B cell (primary cell): ENCODE data around the gene NBEA. TPM values are rescaled to one million over a fixed set of nuclear protein-coding genes. Genes with fewer than 3 reads are reported as not detected.
"Not testable (repeated sequence)": the region's sequence is repeated elsewhere in the genome, so short reads cannot be mapped to it uniquely, and the experiment has no call there.

Experiments
- ATAC-seq: fragments of 200-7000 bp; cut with Tn5 transposase; one replicate; pipeline ENCODE4 v1.10.0; 2021; ENCODE audit warnings: low read depth, mild to moderate bottlenecking, moderate number of reproducible peaks, moderate library complexity
- CTCF ChIA-PET: fragments of 350-600 bp; sonication (Branson Sonifier 250); formaldehyde crosslinking; loops from one replicate; lab custom pipeline; 2021; ENCODE audit warnings: antibody characterized with exemption, inconsistent platforms; lab: Charles Lee
- POLR2A ChIA-PET: fragments of 350-600 bp; sonication (Branson Sonifier 250); formaldehyde crosslinking; loops from one replicate; lab custom pipeline; 2021; ENCODE audit warnings: antibody characterized with exemption; lab: Charles Lee
- DNase-seq: peaks from one replicate; pipeline ENCODE4 v3.0.0; 2013
- H2AFZ ChIP-seq: 2 replicates; pipeline ENCODE4 v1.6.1; 2012; ENCODE audit warnings: mild to moderate bottlenecking, low read depth, low read length; ENCODE audit not compliant: insufficient read depth, poor library complexity, severe bottlenecking
- H3K27ac ChIP-seq, 2 donors: 1 replicate in 1 of 2; 2 replicates in 1 of 2; pipeline ENCODE4 v1.5.1; 2012 to 2013; ENCODE audit warnings: low read length in 2 of 2, mild to moderate bottlenecking in 2 of 2, moderate library complexity in 1 of 2
- H3K27me3 ChIP-seq, 4 experiments: fragments of 200-600 bp in 1 of 4; sonication (generic) in 1 of 4; replicated peaks in 1 of 4; 1 replicate in 2 of 4; 2 replicates in 2 of 4; pipeline versions ENCODE4 v1.6.1 to v1.7.0; 2013 to 2016; ENCODE audit warnings: low read length in 3 of 4, mild to moderate bottlenecking in 2 of 4, mixed read lengths in 1 of 4, moderate library complexity in 1 of 4; ENCODE audit not compliant: insufficient read depth in 4 of 4, control insufficient read depth in 3 of 4; ENCODE audit errors: control extremely low read depth in 1 of 4
- H3K36me3 ChIP-seq, 2 experiments: replicated peaks in 1 of 2; 1 replicate in 1 of 2; 2 replicates in 1 of 2; pipeline versions ENCODE4 v1.6.1 to v1.7.1; 2013; ENCODE audit warnings: low read length in 1 of 2; ENCODE audit not compliant: insufficient read depth in 2 of 2, control insufficient read depth in 1 of 2; ENCODE audit errors: control extremely low read depth in 1 of 2, extremely low read depth in 1 of 2
- H3K4me1 ChIP-seq, 2 donors: fragments of 200-600 bp in 1 of 2; sonication (generic) in 1 of 2; 1 replicate in 1 of 2; 2 replicates in 1 of 2; pipeline versions ENCODE4 v1.5.1 to v1.6.1; 2013 to 2017; ENCODE audit warnings: low read length in 2 of 2; ENCODE audit not compliant: control insufficient read depth in 2 of 2, insufficient read depth in 2 of 2
- H3K4me2 ChIP-seq: replicated peaks from 2 replicates; pipeline ENCODE3; 2012; ENCODE audit warnings: mild to moderate bottlenecking, low read depth, low read length; ENCODE audit not compliant: poor library complexity, severe bottlenecking
- H3K4me3 ChIP-seq, 5 experiments: fragments of 200-600 bp in 1 of 5; sonication (generic) in 1 of 5; 1 replicate in 3 of 5; 2 replicates in 2 of 5; pipeline versions ENCODE4 v1.5.1 to v1.7.0; 2011 to 2016; ENCODE audit warnings: low read length in 4 of 5, mild to moderate bottlenecking in 4 of 5, low read depth in 2 of 5, control low read depth in 1 of 5, moderate library complexity in 1 of 5; ENCODE audit not compliant: insufficient read depth in 1 of 5; ENCODE audit errors: control extremely low read depth in 1 of 5, extremely low read depth in 1 of 5
- H3K79me2 ChIP-seq: fragments of 200-600 bp; sonication (generic); one replicate; pipeline ENCODE4 v1.6.0; 2016; ENCODE audit warnings: low read length; ENCODE audit not compliant: control insufficient read depth, insufficient read depth
- H3K9ac ChIP-seq: fragments of 200-600 bp; sonication (generic); 2 replicates; pipeline ENCODE4 v1.6.1; 2017; ENCODE audit warnings: mild to moderate bottlenecking, low read length, moderate library complexity
- H3K9me3 ChIP-seq, 3 donors: one replicate each; pipeline versions ENCODE4 v1.6.1 to v1.7.1; 2013; ENCODE audit warnings: low read length in 2 of 3; ENCODE audit not compliant: control insufficient read depth in 2 of 3, insufficient read depth in 1 of 3; ENCODE audit errors: control extremely low read depth in 1 of 3
- H4K20me1 ChIP-seq: 2 replicates; pipeline ENCODE4 v1.6.0; 2012; ENCODE audit warnings: mild to moderate bottlenecking, low read length; ENCODE audit not compliant: insufficient read depth, control insufficient read depth, poor library complexity, severe bottlenecking
- H3K27ac Mint-ChIP-seq: one replicate; pipeline ENCODE4 v1.8.0; 2021; ENCODE audit warnings: mixed read lengths
- H3K27me3 Mint-ChIP-seq: one replicate; pipeline ENCODE4 v1.8.0; 2021; ENCODE audit warnings: mixed read lengths
- H3K4me1 Mint-ChIP-seq: one replicate; pipeline ENCODE4 v1.8.0; 2021; ENCODE audit warnings: mixed read lengths
- H3K4me3 Mint-ChIP-seq: one replicate; pipeline ENCODE4 v1.8.0; 2021; ENCODE audit warnings: mixed read lengths
- H3K9me3 Mint-ChIP-seq: one replicate; pipeline ENCODE4 v1.8.0; 2022; ENCODE audit warnings: mixed read lengths; ENCODE audit not compliant: insufficient read depth
- EZH2 ChIP-seq: IDR thresholded peaks from 2 replicates; pipeline ENCODE4 v1.6.1; 2012; ENCODE audit warnings: borderline replicate concordance, low read depth, mild to moderate bottlenecking, moderate library complexity, low read length; ENCODE audit not compliant: insufficient read depth, poor library complexity, severe bottlenecking
- WGBS: methylation state at CpG from one replicate; pipeline ENCODE4 v1.1.5; 2013; ENCODE audit warnings: missing lambda C conversion rate; ENCODE audit not compliant: insufficient coverage; 5-methylcytosine and 5-hydroxymethylcytosine counted together
- intact Hi-C: fragments of 100-400 bp; cut with micrococcal nuclease; formaldehyde crosslinking; loops from one replicate; pipeline ENCODE4 v1.10.0; 2022
- polyA plus RNA-seq: library from polyadenylated mRNA; depleted of rRNA; stranded (reverse); fragments of >200 nt; gene quantifications from 2 replicates; pipeline ENCODE4 v1.2.3, GENCODE V29; 2012
- total RNA-seq, 2 donors: library from RNA; stranded (reverse); fragments of 120-200 nt in 1 of 2; gene quantifications; 1 replicate in 1 of 2; 2 replicates in 1 of 2; pipeline versions ENCODE4 v1.2.3 to v1.2.4, GENCODE V29; 2013 to 2022
- TF ChIP-seq, protein P1 (sequence below): fragments of 200-600 bp; IDR thresholded peaks from one replicate; pipeline ENCODE4 v1.8.0; 2022; ENCODE audit warnings: antibody characterized with exemption, mild to moderate bottlenecking

Gene NBEA
- total and polyA plus RNA-seq, 2 donors (not counting 1 experiment from before 2014, with no cell fraction given): 1.5 to 10.7 TPM

DNA sequence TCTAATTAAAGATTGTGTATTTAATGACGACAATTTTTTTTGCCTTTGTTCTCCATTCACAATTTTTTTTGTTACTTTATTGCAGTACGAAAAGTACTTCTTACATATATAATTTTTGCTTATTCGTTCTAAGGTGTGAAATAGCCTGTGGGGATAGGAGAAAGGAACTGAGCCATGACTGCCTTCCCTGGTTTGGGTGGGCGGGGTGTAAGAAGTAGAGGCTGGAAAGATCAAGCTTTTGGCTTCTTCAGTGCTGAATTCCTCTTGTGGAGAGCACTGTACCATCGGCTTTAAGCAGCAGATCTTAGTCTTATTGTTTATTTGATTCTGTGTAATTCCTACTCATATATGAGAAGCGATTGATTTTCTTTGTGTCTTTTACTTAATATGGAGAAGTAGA, 115.8 kb downstream of the NBEA start:
- H4K20me1 ChIP-seq: no peaks in the 10 kb centered on the region
- DNase-seq (no peak), ATAC-seq (no peak)
- H3K4me3 ChIP-seq: no peak overlapping the region
- CTCF ChIA-PET: no interaction called here
- Mint-ChIP-seq H3K9me3 (no peaks in the 10 kb centered on the region), H3K27ac (no peak overlapping the region), H3K4me3 (no peak overlapping the region), H3K27me3 (no peaks in the 10 kb centered on the region), H3K4me1 (no peaks in the 10 kb centered on the region)
- no peak overlapping the region for H3K27ac ChIP-seq
- no peak overlapping the region for H2AFZ ChIP-seq
- intact Hi-C loops: no loop called here
- no peaks in the 10 kb centered on the region for H3K4me1 ChIP-seq
- H3K27me3 ChIP-seq: no peaks in the 10 kb centered on the region
- no peak overlapping the region for H3K4me2 ChIP-seq
- H3K9ac ChIP-seq: no peak overlapping the region
- H3K79me2 ChIP-seq: no peaks in the 10 kb centered on the region
- POLR2A ChIA-PET: no interaction called here
- H3K9me3 ChIP-seq: no peaks in the 10 kb centered on the region
- TF ChIP-seq EZH2: no peak
- TF ChIP-seq, protein P1, sequence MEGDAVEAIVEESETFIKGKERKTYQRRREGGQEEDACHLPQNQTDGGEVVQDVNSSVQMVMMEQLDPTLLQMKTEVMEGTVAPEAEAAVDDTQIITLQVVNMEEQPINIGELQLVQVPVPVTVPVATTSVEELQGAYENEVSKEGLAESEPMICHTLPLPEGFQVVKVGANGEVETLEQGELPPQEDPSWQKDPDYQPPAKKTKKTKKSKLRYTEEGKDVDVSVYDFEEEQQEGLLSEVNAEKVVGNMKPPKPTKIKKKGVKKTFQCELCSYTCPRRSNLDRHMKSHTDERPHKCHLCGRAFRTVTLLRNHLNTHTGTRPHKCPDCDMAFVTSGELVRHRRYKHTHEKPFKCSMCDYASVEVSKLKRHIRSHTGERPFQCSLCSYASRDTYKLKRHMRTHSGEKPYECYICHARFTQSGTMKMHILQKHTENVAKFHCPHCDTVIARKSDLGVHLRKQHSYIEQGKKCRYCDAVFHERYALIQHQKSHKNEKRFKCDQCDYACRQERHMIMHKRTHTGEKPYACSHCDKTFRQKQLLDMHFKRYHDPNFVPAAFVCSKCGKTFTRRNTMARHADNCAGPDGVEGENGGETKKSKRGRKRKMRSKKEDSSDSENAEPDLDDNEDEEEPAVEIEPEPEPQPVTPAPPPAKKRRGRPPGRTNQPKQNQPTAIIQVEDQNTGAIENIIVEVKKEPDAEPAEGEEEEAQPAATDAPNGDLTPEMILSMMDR: no peak
- H3K36me3 ChIP-seq: no peaks in the 10 kb centered on the region
- 100% methylated on average over 1 of the region's 6 CpGs for WGBS

- H3K27ac Mint-ChIP-seq, H2AFZ ChIP-seq, H3K36me3 ChIP-seq, H3K9me3 ChIP-seq, CTCF ChIA-PET, POLR2A ChIA-PET, H3K4me1 Mint-ChIP-seq, H3K27ac ChIP-seq, H3K4me3 ChIP-seq, DNase-seq, H3K27me3 Mint-ChIP-seq, H4K20me1 ChIP-seq, H3K4me1 ChIP-seq, H3K9me3 Mint-ChIP-seq, H3K9ac ChIP-seq, H3K4me3 Mint-ChIP-seq, intact Hi-C loops, H3K4me2 ChIP-seq, H3K27me3 ChIP-seq, H3K79me2 ChIP-seq, ATAC-seq: not testable (repeated sequence)
- WGBS: no CpG with 5 or more reads among the region's 3 CpGs
Measured at GRCh38 chr13:35058585-35058984, 116.5 kb downstream of the NBEA start.
